HG03571 (cell line): Measurements from ENCODE around the gene CUL4A.

ENCODE experiments used
- ATAC-seq: cut with Tn5 transposase; IDR thresholded peaks from one replicate; pipeline ENCODE4 v1.9.1; 2021; ENCODE audit not compliant: unreplicated experiment

The CUL4A gene

DNA sequence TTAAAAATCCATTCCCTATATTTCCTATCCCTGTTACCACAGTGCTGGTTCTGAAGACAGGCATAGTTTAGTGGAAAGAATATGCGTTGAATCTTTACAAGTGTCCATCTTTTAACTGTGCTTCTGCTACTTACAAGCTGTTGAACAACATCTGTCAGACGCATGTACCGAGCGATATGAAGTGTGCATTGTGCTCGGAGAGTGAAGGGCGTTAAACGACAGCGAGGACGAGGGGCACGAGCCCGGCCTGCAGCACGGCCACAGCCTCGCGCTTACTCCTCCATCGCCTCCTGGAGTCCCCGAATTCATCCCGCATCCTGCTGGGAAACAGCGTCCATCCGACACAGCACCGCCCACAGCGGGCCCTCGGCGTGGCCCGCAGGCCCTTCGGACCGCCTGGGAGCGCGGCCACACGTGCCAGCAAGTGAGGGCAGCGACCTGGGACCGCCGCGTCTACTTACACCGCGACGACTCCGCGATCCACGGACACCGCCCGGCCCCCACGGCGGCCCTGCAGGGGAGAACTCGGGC, 1.5 kb upstream of the CUL4A start:
- no peak for ATAC-seq

DNA sequence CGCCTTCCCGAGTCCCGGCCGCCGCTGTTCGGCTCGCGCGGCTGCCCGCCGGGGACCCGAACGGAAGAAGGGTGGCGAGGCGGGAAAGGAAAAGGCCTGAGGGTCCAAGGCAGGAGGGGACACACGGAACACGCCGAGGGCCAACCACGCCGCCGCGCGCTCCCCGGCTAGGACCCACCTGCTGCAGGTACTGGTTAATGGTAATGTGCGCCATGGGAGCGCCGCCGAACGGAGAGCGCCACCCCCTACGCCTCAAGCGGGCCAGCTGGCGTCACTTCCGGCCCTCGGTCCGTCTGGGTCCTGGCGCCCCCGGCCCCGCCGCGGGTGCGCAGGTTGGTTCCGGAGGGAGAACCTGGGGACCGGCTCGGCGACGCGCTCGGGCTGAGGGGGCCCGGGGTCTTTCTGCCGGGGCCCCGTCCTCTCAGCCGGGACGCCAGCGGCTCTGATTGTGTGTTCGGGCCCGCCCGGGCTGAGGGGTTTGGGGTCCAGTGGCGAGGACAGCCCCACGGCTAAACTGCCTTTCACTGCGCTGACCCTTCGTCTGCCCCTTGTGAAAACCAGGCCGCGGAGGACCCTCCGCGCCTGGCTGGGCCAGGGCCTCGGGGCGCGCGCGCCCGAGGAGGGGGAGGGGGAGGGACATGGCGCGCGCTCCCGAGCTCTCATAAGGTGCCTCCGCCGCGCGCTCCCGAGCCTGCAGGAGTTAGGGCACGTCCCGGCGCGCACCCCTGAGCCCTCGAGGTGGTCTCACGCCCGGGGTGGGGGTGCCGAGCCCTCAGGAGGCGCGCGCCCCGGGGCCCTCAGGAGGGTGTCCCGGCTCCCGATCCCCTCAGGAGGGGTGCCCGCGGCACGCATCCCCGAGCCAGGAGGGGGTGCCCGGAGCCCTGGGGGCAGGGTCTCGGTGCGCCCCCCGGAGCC, 735 bp upstream of the CUL4A start, which contains the start of gene PCID2:
TSS of gene PCID2 (minus strand) at position 249 of the 915 bp plus-strand sequence. CDS start at position 214, 35 bp downstream.
- peak; percentile 77 for ATAC-seq

DNA sequence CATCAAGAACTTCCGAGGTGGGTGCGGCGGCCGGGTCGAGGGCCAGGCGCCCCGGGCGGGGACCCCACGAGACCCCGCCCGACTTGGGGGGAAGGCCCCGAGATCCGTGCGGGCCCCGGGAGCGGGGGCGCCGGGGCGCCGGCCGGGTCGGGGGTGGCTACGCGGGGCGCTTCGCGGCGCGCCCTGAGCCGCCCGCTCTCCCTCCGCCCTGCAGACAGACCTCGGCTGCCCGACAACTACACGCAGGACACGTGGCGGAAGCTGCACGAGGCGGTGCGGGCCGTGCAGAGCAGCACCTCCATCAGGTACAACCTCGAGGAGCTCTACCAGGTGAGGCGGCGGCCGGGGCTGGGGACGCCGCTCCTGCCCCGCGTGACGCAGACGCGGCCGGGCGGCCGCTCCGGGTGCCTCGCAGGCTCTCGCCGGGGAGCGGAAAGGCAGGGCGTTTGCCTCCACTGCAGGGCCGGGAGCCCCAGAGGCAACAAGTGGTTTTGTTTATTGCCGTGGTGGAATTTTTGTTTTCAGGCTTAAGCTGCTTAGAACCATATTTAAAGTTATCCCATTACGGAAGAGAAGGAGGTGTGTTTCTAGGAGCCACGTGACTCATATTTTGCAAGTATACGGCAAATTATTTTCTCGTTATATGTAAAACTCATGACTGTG, 477 bp downstream of the CUL4A start:
- peak; percentile 33 for ATAC-seq

GRCh38 chr13:113210833-113211232, 1.4 kb downstream of the CUL4A start:
- no peak for ATAC-seq

- ATAC-seq: no peak
These were observed 2.4 kb downstream of the CUL4A start for GRCh38 chr13:113211774-113212173.

- ATAC-seq: no peak
These were observed 7.0 kb downstream of the CUL4A start for GRCh38 chr13:113216254-113217048.

DNA sequence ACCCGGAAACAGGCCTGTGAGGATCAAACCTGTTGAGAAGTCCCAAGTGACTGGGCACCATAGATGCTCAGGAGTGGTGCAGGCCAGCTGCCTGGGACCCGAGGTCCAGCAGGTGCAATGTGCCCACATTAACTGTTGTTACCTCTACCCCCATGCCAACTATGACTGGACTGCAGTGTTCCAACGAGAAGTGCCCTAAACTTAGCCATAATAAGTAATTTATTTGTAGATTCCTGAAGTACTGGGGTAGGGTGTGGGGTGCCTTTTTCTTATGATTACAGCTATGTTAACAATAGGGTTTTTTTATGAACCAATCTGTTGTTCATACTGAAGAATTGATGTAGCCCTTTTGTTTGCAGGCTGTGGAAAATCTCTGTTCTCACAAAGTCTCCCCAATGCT, 9.2 kb downstream of the CUL4A start:
- no peak for ATAC-seq

DNA sequence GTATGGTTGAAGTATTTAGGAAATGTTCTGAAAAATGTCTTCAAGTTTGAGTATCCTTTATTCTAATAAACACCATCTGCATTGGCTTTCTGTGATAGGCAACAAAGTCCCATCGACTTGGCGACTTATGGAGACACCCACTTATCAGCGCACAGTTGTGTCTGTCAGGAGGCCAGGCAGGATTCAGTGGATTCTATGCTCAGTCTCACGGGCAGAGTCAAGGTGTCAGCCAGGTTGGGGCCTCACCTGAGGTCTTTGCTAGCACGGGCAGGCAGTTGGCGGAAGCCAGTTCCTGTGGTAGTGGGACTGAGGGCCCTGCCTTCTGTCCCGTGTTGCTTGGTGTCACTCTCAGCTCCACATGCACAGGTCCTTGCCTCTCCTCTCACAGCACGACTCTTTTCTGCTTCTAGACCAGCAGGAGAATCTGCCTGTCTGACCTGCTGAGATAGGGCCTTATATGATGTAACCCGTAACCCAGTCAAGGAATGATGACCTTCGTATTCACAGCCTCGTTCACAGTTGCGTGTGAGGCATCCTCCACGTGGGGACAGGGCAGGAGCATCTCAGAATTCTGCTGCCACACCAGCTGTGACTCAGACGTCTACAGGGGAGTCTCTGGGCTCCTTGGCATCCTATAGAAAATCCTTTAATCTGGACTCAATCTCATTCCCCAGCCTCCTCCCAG, 10.0 kb downstream of the CUL4A start:
- no peak for ATAC-seq

GRCh38 chr13:113220141-113220598, 10.8 kb downstream of the CUL4A start:
- ATAC-seq: no peak

- ATAC-seq: no peak
These were observed 11.5 kb downstream of the CUL4A start for GRCh38 chr13:113220877-113221276.

GRCh38 chr13:113223070-113223469, 13.7 kb downstream of the CUL4A start:
- no peak for ATAC-seq

GRCh38 chr13:113224486-113224885, 15.1 kb downstream of the CUL4A start:
- no peak for ATAC-seq

GRCh38 chr13:113225515-113225914, 16.1 kb downstream of the CUL4A start:
- ATAC-seq: no peak

DNA sequence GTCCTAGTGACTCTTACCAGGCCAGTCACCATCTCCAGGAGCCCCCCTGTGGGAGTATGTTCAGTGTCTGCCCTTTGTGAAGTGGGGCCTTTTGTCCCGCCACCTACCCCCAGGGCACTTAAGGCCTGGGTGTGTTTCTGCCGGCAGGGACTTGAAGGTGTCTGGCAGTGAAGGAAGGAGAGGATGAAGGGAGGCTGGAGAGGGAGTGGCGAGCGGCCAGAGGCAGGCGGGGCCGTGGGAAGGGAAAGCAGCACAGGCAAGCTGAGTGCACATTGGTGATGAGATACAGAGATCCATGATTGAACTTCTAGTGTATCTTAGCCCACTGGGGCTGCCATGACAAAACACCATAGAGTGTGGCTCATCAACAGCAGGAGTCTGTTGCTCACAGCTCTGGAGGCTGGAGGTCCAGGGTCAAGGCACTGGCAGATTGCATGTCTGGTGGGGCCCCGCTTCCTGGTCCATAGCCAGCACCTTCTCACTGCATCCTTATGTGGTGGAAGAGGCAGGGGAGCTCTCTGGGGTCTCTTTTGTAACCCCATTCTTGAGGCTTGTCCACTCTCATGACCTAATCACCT, 17.5 kb downstream of the CUL4A start:
- no peak for ATAC-seq

DNA sequence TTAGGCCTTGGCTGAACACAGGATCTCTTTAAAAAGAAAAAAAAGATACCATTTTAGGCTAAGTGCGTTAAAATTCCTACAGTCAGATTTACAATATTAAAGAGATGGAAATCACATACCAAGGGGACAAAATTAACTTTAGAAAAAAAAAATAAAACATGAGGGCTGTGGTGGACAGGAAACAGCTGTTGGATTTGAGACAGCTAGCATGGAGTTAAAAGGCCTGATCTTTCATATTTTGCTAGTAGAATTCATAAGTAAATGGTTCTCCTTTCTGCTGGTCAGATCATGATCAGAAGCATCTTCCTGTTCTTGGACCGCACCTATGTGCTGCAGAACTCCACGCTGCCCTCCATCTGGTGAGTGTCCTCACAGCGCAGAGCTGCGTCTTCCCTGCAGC, 19.7 kb downstream of the CUL4A start:
- ATAC-seq: no peak

DNA sequence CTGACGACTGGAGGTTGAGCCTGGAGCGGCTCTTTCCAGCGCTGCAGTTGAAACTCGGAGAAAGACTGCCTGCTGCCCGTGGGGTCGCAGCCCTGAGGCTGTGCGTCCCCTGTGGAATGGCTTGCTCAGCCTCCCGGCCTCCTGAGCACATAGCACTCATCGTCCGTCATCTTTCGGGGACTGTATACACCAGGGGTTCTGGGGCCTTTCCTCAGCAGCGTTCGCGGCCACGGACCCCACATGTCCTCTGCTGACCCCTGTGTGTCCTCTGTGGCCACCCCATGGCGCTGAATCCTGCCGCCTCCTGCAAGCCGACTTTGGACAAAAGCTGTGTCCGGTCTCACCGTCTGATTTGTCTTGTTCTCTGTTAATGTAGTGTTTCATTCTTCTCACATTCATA, 20.4 kb downstream of the CUL4A start:
- no peak for ATAC-seq

- no peak for ATAC-seq
These were observed 22.1 kb downstream of the CUL4A start for GRCh38 chr13:113231306-113232207.

DNA sequence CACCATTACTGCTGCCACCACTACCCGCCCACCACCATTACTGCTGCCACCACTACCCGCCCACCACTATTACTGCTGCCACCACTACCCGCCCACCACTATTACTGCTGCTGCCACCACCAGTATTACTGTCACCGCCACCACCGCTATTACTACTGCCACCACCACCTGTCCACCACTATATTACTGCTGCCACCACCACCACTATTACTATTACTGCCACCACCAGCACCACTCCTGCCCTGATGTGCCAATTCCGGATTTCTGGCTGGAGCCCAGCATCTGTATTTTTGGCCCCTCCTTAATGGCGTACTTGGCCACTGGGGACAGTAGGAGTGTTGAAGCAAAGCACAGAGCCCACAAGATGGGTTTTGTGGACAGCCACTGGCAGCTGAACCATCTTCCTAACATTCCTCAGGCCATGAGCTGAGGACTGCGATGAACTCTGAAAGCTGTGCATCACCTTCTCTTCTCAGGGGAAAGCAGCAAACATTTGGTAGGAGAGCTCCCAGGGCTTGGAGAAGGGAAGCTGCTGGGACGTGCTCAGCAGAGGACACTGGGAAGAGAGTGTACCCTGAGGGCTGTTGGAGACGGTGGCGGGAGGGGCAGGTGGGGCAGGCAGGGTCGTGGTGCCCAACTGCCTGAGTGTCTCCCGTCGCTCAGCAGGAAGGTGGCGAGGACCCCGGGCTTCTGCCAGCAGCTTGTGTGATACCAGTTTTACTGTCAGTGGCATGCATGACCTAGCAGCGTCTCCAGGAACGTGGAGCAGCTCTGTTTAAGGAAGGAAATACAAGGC, 23.0 kb downstream of the CUL4A start:
- no peak for ATAC-seq
